ENCODE data around the gene COPA.

The COPA gene

GRCh38 chr1:160315359-160315758, 27.7 kb downstream of the COPA start:
- Histone ChIP-seq H3K27me3 (replicated peaks; ENCODE audit: insufficient read depth, low read length) (no peaks in the 10 kb centered on the region), H3K4me2 (ENCODE audit: low read depth, low read length) (no peak overlapping the region), H3K9ac (ENCODE audit: low read length) (no peak overlapping the region), H3K9me2 (replicated peaks; ENCODE audit: insufficient read depth, low read length) (no peaks in the 10 kb centered on the region), H3K36me3 (replicated peaks; ENCODE audit: insufficient read depth, low read length) (peaks cover 21% of the 10 kb centered on the region), H3K4me3 (ENCODE audit: low read length) (no peak overlapping the region), H3K27ac (ENCODE audit: low read length) (no peak overlapping the region), H4K20me1 (ENCODE audit: insufficient read depth, low read length) (no peaks in the 10 kb centered on the region), H3K4me1 (ENCODE audit: low read length) (no peaks in the 10 kb centered on the region), H2AFZ (ENCODE audit: low read length) (no peak overlapping the region), H3K9me3 (replicated peaks; ENCODE audit: insufficient read depth, low read length) (no peaks in the 10 kb centered on the region), H3F3A (ENCODE audit: insufficient read depth, low read length) (no peaks in the 10 kb centered on the region), H3K79me2 (ENCODE audit: low read length) (peaks cover 36% of the 10 kb centered on the region)
- TF ChIP-seq CTCF (IDR thresholded peaks at IDR 0.05; ENCODE audit: low read length) (no peak), EZH2 (optimal IDR thresholded peaks at IDR 0.05; ENCODE audit: low read depth, low read length) (no peak), EZH2phosphoT487 (IDR thresholded peaks at IDR 0.05; ENCODE audit: low read length) (no peak)
- no peak for DNase-seq

GRCh38 chr1:160309571-160309970, 33.5 kb downstream of the COPA start:
- Histone ChIP-seq H3K4me1 (ENCODE audit: low read length) (no peaks in the 10 kb centered on the region), H3K27me3 (replicated peaks; ENCODE audit: insufficient read depth, low read length) (no peaks in the 10 kb centered on the region), H3K27ac (ENCODE audit: low read length) (no peak overlapping the region), H3K9me3 (replicated peaks; ENCODE audit: insufficient read depth, low read length) (no peaks in the 10 kb centered on the region), H3K79me2 (ENCODE audit: low read length) (no peaks in the 10 kb centered on the region), H2AFZ (ENCODE audit: low read length) (no peak overlapping the region), H3F3A (ENCODE audit: insufficient read depth, low read length) (no peaks in the 10 kb centered on the region), H3K4me2 (ENCODE audit: low read depth, low read length) (no peak overlapping the region), H4K20me1 (ENCODE audit: insufficient read depth, low read length) (no peaks in the 10 kb centered on the region), H3K9me2 (replicated peaks; ENCODE audit: insufficient read depth, low read length) (no peaks in the 10 kb centered on the region), H3K9ac (ENCODE audit: low read length) (no peak overlapping the region), H3K4me3 (ENCODE audit: low read length) (no peak overlapping the region), H3K36me3 (replicated peaks; ENCODE audit: insufficient read depth, low read length) (peaks cover 32% of the 10 kb centered on the region)
- TF ChIP-seq CTCF (IDR thresholded peaks at IDR 0.05; ENCODE audit: low read length) (no peak), EZH2phosphoT487 (IDR thresholded peaks at IDR 0.05; ENCODE audit: low read length) (no peak), EZH2 (optimal IDR thresholded peaks at IDR 0.05; ENCODE audit: low read depth, low read length) (no peak)
- DNase-seq: no peak

- no peaks in the 10 kb centered on the region for H3K79me2 ChIP-seq (ENCODE audit: low read length)
- DNase-seq: no peak
- no peaks in the 10 kb centered on the region for H3K9me3 ChIP-seq (replicated peaks; ENCODE audit: insufficient read depth, low read length)
- no peak overlapping the region for H3K9ac ChIP-seq (ENCODE audit: low read length)
- no peak overlapping the region for H2AFZ ChIP-seq (ENCODE audit: low read length)
- no peaks in the 10 kb centered on the region for H3F3A ChIP-seq (ENCODE audit: insufficient read depth, low read length)
- TF ChIP-seq EZH2 (optimal IDR thresholded peaks at IDR 0.05; ENCODE audit: low read depth, low read length) (no peak), EZH2phosphoT487 (IDR thresholded peaks at IDR 0.05; ENCODE audit: low read length) (no peak), CTCF (IDR thresholded peaks at IDR 0.05; ENCODE audit: low read length) (no peak)
- no peak overlapping the region for H3K4me3 ChIP-seq (ENCODE audit: low read length)
- H3K9me2 ChIP-seq (replicated peaks; ENCODE audit: insufficient read depth, low read length): no peaks in the 10 kb centered on the region
- no peak overlapping the region for H3K27ac ChIP-seq (ENCODE audit: low read length)
- no peaks in the 10 kb centered on the region for H4K20me1 ChIP-seq (ENCODE audit: insufficient read depth, low read length)
- H3K36me3 ChIP-seq (replicated peaks; ENCODE audit: insufficient read depth, low read length): peaks cover 32% of the 10 kb centered on the region
- H3K4me2 ChIP-seq (ENCODE audit: low read depth, low read length): no peak overlapping the region
- H3K4me1 ChIP-seq (ENCODE audit: low read length): no peaks in the 10 kb centered on the region
- H3K27me3 ChIP-seq (replicated peaks; ENCODE audit: insufficient read depth, low read length): no peaks in the 10 kb centered on the region
Measured at GRCh38 chr1:160309185-160309557, 33.9 kb downstream of the COPA start.

All from MM.1S (cell line).